ENCODE measurements around the gene PNPLA7.

Gene PNPLA7

DNA sequence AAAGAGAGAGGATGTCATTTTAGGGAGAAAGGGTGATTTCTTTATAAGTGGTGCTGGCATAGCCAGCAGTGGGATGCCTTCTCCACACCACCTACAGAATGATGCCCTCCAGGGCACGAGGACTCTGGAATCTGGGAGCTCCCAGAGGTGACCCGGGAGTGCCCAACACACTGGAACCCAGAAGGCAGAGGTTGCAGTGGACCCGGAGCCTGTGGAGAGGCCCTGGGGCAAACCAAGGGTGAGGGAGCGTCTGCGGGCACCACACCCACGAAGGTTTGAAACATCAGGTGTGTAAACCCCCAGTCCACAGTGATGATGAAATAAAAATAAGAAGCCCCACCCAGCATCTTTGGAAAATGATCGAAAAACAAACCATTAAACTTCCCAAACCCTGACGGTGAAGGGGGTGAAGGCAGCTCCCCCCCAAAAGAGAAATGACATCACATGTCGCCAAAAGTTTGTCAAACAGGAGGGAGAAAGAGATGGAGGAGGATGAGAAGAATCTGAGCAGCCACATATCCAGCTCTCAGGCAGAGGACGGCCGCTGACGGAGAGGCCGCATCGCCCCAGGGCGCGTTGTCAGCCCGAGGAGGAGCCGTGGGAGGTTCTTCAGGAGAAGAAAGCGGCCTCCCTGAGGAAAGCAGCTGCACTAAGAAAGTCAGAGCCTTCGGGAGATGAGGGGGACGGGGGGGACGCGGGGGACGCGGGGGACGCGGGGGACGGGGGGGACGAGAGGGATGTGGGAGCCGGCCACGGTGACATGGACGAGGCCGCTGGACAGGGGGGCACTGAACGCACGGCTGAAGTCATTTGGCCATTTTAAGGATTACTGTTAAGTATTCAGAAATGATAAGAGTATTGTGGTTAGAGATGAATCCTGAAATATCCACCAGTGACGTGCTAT is 47.9 kb downstream of the PNPLA7 start:
- TF ChIP-seq, protein P1, sequence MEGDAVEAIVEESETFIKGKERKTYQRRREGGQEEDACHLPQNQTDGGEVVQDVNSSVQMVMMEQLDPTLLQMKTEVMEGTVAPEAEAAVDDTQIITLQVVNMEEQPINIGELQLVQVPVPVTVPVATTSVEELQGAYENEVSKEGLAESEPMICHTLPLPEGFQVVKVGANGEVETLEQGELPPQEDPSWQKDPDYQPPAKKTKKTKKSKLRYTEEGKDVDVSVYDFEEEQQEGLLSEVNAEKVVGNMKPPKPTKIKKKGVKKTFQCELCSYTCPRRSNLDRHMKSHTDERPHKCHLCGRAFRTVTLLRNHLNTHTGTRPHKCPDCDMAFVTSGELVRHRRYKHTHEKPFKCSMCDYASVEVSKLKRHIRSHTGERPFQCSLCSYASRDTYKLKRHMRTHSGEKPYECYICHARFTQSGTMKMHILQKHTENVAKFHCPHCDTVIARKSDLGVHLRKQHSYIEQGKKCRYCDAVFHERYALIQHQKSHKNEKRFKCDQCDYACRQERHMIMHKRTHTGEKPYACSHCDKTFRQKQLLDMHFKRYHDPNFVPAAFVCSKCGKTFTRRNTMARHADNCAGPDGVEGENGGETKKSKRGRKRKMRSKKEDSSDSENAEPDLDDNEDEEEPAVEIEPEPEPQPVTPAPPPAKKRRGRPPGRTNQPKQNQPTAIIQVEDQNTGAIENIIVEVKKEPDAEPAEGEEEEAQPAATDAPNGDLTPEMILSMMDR (IDR thresholded peaks at IDR 0.05; ENCODE audit: control insufficient read depth, extremely low read depth, insufficient read depth) = no peak
- H3K4me3 ChIP-seq (ENCODE audit: low read depth, low read length) = no peak overlapping the region
- no peak for DNase-seq (ENCODE audit: low read depth)

DNA sequence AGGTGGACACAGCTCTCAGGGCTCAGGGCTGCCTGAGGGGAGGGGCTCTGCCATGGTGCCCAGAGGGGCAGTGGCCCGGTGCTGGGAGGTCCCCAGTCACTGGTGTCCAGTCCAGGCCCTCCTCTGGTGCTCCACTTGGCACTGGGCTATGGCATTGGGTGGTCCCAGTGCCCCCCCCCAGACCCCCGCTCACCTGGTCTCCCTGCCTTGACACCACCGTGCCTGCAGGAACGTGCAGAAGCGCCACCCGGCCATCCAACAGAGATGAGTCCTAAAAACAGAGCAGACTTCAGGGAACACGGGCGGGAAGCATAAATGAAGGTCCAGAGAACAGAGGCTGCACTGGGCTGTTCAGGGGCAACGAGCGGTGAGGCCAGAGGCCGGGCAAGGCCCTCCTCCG is 48.7 kb downstream of the PNPLA7 start:
- DNase-seq (ENCODE audit: low read depth) = no peak
- TF ChIP-seq, protein P1 (IDR thresholded peaks at IDR 0.05; ENCODE audit: control insufficient read depth, extremely low read depth, insufficient read depth) = no peak
- H3K4me3 ChIP-seq (ENCODE audit: low read depth, low read length) = no peak overlapping the region

DNA sequence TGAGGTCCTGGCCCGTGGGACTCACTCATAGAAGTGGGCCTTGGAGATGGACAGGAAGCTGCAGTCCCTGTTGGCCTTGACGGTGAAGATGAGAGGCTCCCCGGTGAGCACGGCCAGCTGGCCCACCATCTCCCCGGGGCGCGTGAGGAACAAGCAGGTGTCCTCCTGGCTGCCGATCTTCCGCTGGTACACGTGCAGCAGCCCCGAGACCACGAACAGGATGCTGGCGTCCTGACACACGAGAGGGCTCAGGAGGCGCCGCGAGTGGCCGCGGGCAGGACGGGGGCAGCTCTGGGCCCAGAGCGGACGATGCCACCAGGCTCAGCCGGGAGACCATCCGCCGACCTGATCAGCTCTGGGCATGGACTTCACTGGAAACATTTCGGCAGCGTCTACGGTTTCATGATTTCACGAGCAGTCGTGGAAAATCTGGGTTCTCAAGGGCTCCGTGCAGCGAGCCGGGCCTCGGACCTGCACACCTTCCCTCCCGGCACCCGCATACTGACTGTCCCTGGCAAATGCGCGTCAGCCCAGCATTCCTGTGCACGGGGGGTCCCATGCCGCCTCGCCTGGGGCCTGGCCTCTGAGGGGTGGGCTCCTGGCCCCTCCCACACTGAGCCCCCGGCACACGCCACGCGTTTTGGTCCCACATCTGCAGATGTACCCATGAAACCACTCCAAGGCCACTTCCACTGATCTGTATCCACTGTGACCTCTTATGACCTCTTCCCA is 49.4 kb downstream of the PNPLA7 start:
- TF ChIP-seq, protein P1 (IDR thresholded peaks at IDR 0.05; ENCODE audit: control insufficient read depth, extremely low read depth, insufficient read depth) = no peak
- H3K4me3 ChIP-seq (ENCODE audit: low read depth, low read length) = no peak overlapping the region
- no peak for DNase-seq (ENCODE audit: low read depth)

DNA sequence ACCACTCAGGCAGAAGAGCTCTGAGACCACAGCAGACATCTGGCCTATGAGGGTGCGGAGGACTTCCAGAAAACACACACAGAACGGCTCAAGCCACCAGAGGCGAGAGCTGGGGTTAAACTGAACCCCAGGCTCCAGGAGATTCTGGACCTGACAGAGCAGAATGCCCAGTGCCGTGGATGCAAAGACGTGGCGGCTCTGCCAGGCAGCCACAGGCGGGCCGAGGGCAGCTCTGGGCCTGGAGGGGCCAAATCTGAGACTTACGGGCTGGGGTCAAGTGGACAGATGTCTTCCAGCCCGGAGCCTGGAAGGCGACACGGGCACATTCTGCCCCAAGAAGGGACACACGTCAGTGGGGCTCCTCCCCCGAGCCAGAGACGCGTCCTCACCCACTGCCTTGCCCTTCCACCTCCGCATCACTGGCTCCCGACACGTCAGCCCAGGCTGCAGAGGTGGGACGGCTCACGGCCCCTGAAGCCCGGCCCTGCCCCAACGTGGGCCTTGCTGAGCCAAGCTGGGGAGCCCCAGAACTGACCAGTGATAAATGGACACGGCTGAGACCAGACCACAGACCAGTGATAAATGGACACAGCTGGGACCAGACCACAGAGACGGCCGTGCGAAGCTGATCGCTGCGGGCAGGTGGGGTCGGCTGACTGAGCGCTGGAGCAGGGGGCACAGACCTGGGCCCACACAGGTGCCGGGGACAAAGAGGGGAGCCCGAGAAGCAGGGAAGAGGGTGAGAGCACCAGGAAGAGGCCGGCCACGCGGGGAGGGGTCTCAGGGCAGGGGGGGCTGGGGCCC is 50.1 kb downstream of the PNPLA7 start:
- H3K4me3 ChIP-seq (ENCODE audit: low read depth, low read length) = no peak overlapping the region
- TF ChIP-seq, protein P1 (IDR thresholded peaks at IDR 0.05; ENCODE audit: control insufficient read depth, extremely low read depth, insufficient read depth) = no peak
- DNase-seq (ENCODE audit: low read depth) = no peak

DNA sequence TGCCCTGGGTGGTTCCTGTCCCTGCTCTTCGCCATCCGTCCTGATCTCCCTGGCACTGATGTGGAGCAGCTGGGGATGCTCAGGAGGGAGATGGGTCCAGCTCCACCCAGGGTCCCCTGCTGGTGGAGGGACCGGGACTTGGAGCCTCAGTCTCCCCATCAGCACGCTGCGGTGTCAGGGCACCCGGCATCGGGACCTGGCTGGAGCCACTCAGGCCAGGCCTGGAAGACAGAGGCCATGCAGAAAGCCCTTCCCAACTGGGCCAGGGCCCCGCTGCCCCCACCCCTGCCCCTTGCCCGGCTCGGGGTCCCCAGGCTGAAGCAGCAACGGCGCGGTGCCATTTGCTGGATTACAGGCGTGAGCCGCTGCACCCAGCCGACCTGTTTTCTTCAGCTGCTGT is 50.8 kb downstream of the PNPLA7 start:
- TF ChIP-seq, protein P1 (IDR thresholded peaks at IDR 0.05; ENCODE audit: control insufficient read depth, extremely low read depth, insufficient read depth) = no peak
- H3K4me3 ChIP-seq (ENCODE audit: low read depth, low read length) = no peak overlapping the region
- DNase-seq (ENCODE audit: low read depth) = no peak

DNA sequence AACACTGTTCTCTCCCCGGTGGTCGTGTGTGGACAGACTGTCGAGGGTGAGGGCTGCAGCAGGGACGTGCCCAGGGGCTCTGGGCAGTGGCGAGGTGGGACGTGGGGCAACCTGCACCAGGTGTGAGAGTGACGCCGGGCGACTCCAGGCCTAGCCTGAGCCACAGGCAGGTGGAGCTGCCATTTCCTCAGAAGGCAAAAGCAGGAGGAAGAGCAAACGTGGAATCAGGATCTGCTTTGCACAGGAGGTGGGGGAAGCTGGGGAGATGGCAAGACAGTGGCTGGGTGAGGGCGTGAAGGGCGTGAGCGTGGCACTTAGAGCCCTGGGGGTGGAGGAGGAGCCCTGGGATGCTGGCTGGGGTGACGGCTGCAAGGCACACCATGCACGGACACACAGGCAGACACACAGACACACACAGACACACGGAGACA is 51.5 kb downstream of the PNPLA7 start:
- DNase-seq (ENCODE audit: low read depth) = no peak
- TF ChIP-seq, protein P1 (IDR thresholded peaks at IDR 0.05; ENCODE audit: control insufficient read depth, extremely low read depth, insufficient read depth) = no peak
- no peak overlapping the region for H3K4me3 ChIP-seq (ENCODE audit: low read depth, low read length)

All from LNCaP clone FGC (cell line).